NB4 (cell line): ENCODE results near the gene KBTBD13.

Experiments used
- DNase-seq: peaks from one replicate; pipeline ENCODE4 v3.0.0; 2010; ENCODE audit warnings: low read depth
- H3K4me3 ChIP-seq: one replicate; pipeline ENCODE4 v1.5.1; 2011; ENCODE audit warnings: mild to moderate bottlenecking, low read depth, low read length, moderate library complexity
- CTCF ChIP-seq: IDR thresholded peaks from one replicate; pipeline ENCODE4 v1.5.1; 2012; ENCODE audit warnings: low read depth, low read length
- MAX ChIP-seq: IDR thresholded peaks from 2 replicates; pipeline ENCODE4 v1.6.1; 2011; ENCODE audit warnings: low read depth, low read length
- MYC ChIP-seq: IDR thresholded peaks from 2 replicates; pipeline ENCODE4 v1.6.1; 2011; ENCODE audit warnings: low read depth, low read length
- POLR2A ChIP-seq: IDR thresholded peaks from 2 replicates; pipeline ENCODE4 v1.6.1; 2011; ENCODE audit warnings: mild to moderate bottlenecking; ENCODE audit not compliant: insufficient read length; ENCODE audit errors: extremely low read depth

KBTBD13 gene

GRCh38 chr15:65066001-65066634 is 10.4 kb upstream of the KBTBD13 start:
- TF ChIP-seq CTCF = no peak
- TF ChIP-seq POLR2A = no peak
- TF ChIP-seq MAX = no peak
- TF ChIP-seq MYC = no peak
- H3K4me3 ChIP-seq = no peak overlapping the region
- DNase-seq = no peak

GRCh38 chr15:65066635-65067316 is 9.8 kb upstream of the KBTBD13 start:
- TF ChIP-seq CTCF = no peak
- no peak for TF ChIP-seq MYC
- no peak for TF ChIP-seq MAX
- TF ChIP-seq POLR2A = no peak
- DNase-seq = no peak
- H3K4me3 ChIP-seq = no peak overlapping the region

GRCh38 chr15:65067317-65067644 is 9.3 kb upstream of the KBTBD13 start:
- TF ChIP-seq CTCF = no peak
- no peak for TF ChIP-seq POLR2A
- no peak for TF ChIP-seq MAX
- no peak for DNase-seq
- no peak overlapping the region for H3K4me3 ChIP-seq

GRCh38 chr15:65067645-65068402 is 8.7 kb upstream of the KBTBD13 start, which contains the start of gene RASL12:
Gene RASL12, minus strand, starts transcription at chr15:65067991. Its CDS starts 156 bp downstream, at chr15:65067835.
- H3K4me3 ChIP-seq = no peak within 1 kb of the TSS
- TF ChIP-seq POLR2A (no peak), CTCF (no peak), MYC (no peak), MAX (no peak)
- no peak for DNase-seq

GRCh38 chr15:65068403-65068788 is 8.2 kb upstream of the KBTBD13 start:
- no peak overlapping the region for H3K4me3 ChIP-seq
- no peak for DNase-seq
- TF ChIP-seq POLR2A = no peak
- no peak for TF ChIP-seq CTCF
- no peak for TF ChIP-seq MAX
- TF ChIP-seq MYC = no peak
